Gastrocnemius medialis (tissue), 4 donors: ENCODE data around the gene PCBP1. TPM values are rescaled to one million over a fixed set of nuclear protein-coding genes. Genes with fewer than 3 reads are reported as not detected.
A peak's percentile ranks its signal among the peaks of the same experiment; 100 is the strongest.

Source experiments
- ATAC-seq, 2 donors: fragments of 150-250 bp; one replicate each; pipeline ENCODE4 v1.9.1; 2016
- DNase-seq, 2 donors: peaks; one replicate each; pipeline ENCODE4 v3.0.0-alpha.2; 2019
- H3K27ac ChIP-seq, 4 donors: fragments of 200-600 bp; sonication (generic); 1 replicate in 1 of 4; 2 replicates in 3 of 4; pipeline ENCODE4 v1.5.1; 2016 to 2018; ENCODE audit warnings: mild to moderate bottlenecking in 2 of 4, moderate library complexity in 1 of 4
- H3K27me3 ChIP-seq, 3 donors: fragments of 200-600 bp; sonication (generic) in 2 of 3; 1 replicate in 1 of 3; 2 replicates in 2 of 3; pipeline versions ENCODE4 v1.5.1 to v1.6.0; 2016 to 2019; ENCODE audit warnings: mild to moderate bottlenecking in 1 of 3, moderate library complexity in 1 of 3
- H3K36me3 ChIP-seq, 2 donors: fragments of 200-600 bp; sonication (generic) in 1 of 2; one replicate each; pipeline ENCODE4 v1.5.1; 2017 to 2018
- H3K4me1 ChIP-seq, 2 donors: fragments of 200-600 bp; sonication (generic) in 1 of 2; one replicate each; pipeline ENCODE4 v1.5.1; 2016 to 2017; ENCODE audit warnings: mild to moderate bottlenecking in 2 of 2
- H3K4me3 ChIP-seq, 4 donors: fragments of 200-600 bp; sonication (generic) in 3 of 4; 1 replicate in 1 of 4; 2 replicates in 3 of 4; pipeline ENCODE4 v1.5.1; 2016 to 2019; ENCODE audit warnings: mild to moderate bottlenecking in 2 of 4
- H3K9me3 ChIP-seq, 3 donors: fragments of 200-600 bp; sonication (generic) in 2 of 3; 1 replicate in 1 of 3; 2 replicates in 2 of 3; pipeline ENCODE4 v1.5.1; 2016 to 2019
- CTCF ChIP-seq, 5 experiments: fragments of 450-650 bp in 3 of 5; fragments of 200-600 bp in 2 of 5; sonication (generic) in 2 of 5; IDR thresholded peaks in 4 of 5; conservative IDR thresholded peaks in 1 of 5; 1 replicate in 4 of 5; 2 replicates in 1 of 5; pipeline ENCODE4 v1.5.1; 2016 to 2019; ENCODE audit warnings: antibody characterized with exemption in 5 of 5, mild to moderate bottlenecking in 3 of 5, moderate library complexity in 3 of 5
- POLR2A ChIP-seq, 2 donors: fragments of 450-650 bp; IDR thresholded peaks; one replicate each; pipeline ENCODE4 v1.6.1; 2017; ENCODE audit warnings: antibody characterized with exemption in 2 of 2, mild to moderate bottlenecking in 2 of 2, moderate library complexity in 2 of 2
- in situ Hi-C, 4 donors: fragments of 200-750 bp; cut with MboI; loops; one replicate each; pipeline versions ENCODE4 v1.15.0 to v1.8.0; 2017; ENCODE audit warnings: low sequenced_read_pairs in 4 of 4
- intact Hi-C: fragments of 100-400 bp; cut with DNase I; formaldehyde crosslinking; loops from one replicate; pipeline ENCODE4 v1.15.1; 2023; ENCODE audit warnings: low total_unique reads
- total RNA-seq, 4 donors: library from RNA; depleted of rRNA; stranded (reverse); fragments of >200 nt; gene quantifications; one replicate each; pipeline versions ENCODE4 v1.1.0 to v1.2.3, GENCODE V29; 2016

PCBP1 gene
- total RNA-seq, 4 donors from 2014 or later = 178 to 296 (median 262) TPM

GRCh38 chr2:70094171-70094977, 7.1 kb downstream of the PCBP1 start:
- in situ Hi-C loops = loop anchor here in 1 of 4 donors (5.0 kb wide), 1 partner anchor 43 kb away; no protein-coding TSS in a partner anchor
- TF ChIP-seq POLR2A (IDR thresholded peaks at IDR 0.05) = no peak
- TF ChIP-seq CTCF (IDR thresholded peaks at IDR 0.05 in 4 of 5, conservative IDR thresholded peaks at IDR 0.05 in 1 of 5) = no peak
- ATAC-seq = no peak
- no peak for DNase-seq
- Histone ChIP-seq H3K36me3 (no peaks in the 10 kb centered on the region), H3K27ac (peak overlapping the region; percentile 62 to 72 (median 67)), H3K27me3 (no peaks in the 10 kb centered on the region), H3K4me1 (peaks cover 15 to 17% of the 10 kb centered on the region in 2 donors), H3K9me3 (no peaks in the 10 kb centered on the region), H3K4me3 (no peak overlapping the region)
- intact Hi-C loops = no loop called here

- DNase-seq (peak in 1 of 2 donors; percentile 43), ATAC-seq (peak; percentile 45 to 57)
- Histone ChIP-seq H3K36me3 (no peaks in the 10 kb centered on the region), H3K27me3 (no peaks in the 10 kb centered on the region), H3K4me1 (peaks cover 8 to 13% of the 10 kb centered on the region in 2 donors), H3K27ac (peak overlapping the region; percentile 62 to 72 (median 67)), H3K9me3 (no peaks in the 10 kb centered on the region), H3K4me3 (no peak overlapping the region)
- intact Hi-C loops = no loop called here
- no peak for TF ChIP-seq CTCF (IDR thresholded peaks at IDR 0.05 in 4 of 5, conservative IDR thresholded peaks at IDR 0.05 in 1 of 5)
- TF ChIP-seq POLR2A (IDR thresholded peaks at IDR 0.05) = peak; percentile 17 to 27
- in situ Hi-C loops = loop anchor here in 1 of 4 donors (5.0 kb wide), 1 partner anchor 42 kb away; no protein-coding TSS in a partner anchor
Measured at GRCh38 chr2:70094978-70095719, 7.9 kb downstream of the PCBP1 start.

- Histone ChIP-seq H3K27me3 (no peaks in the 10 kb centered on the region), H3K4me1 (peaks cover 4 to 7% of the 10 kb centered on the region in 2 donors), H3K27ac (peak overlapping the region; percentile 62 to 72 (median 67)), H3K4me3 (no peak overlapping the region), H3K9me3 (no peaks in the 10 kb centered on the region), H3K36me3 (no peaks in the 10 kb centered on the region)
- TF ChIP-seq POLR2A (IDR thresholded peaks at IDR 0.05) = no peak
- no peak for TF ChIP-seq CTCF (IDR thresholded peaks at IDR 0.05 in 4 of 5, conservative IDR thresholded peaks at IDR 0.05 in 1 of 5)
- DNase-seq = no peak
- in situ Hi-C loops (no loop called here), intact Hi-C loops (no loop called here)
- no peak for ATAC-seq
Measured at GRCh38 chr2:70095720-70096670, 8.7 kb downstream of the PCBP1 start.

- ATAC-seq = no peak
- intact Hi-C loops = no loop called here
Measured at GRCh38 chr2:70098032-70098431, 10.8 kb downstream of the PCBP1 start.

More at GRCh38 chr2:70098032-70098431, 10.8 kb downstream of the PCBP1 start:
- no peak overlapping the region for H3K4me3 ChIP-seq
- in situ Hi-C loops = no loop called here
- TF ChIP-seq CTCF (IDR thresholded peaks at IDR 0.05 in 4 of 5, conservative IDR thresholded peaks at IDR 0.05 in 1 of 5) (no peak), POLR2A (IDR thresholded peaks at IDR 0.05) (no peak)
- peaks cover 4 to 7% of the 10 kb centered on the region in 2 donors for H3K4me1 ChIP-seq
- no peak overlapping the region for H3K27ac ChIP-seq
- H3K36me3 ChIP-seq = no peaks in the 10 kb centered on the region
- no peaks in the 10 kb centered on the region for H3K9me3 ChIP-seq
- no peak for DNase-seq
- no peaks in the 10 kb centered on the region for H3K27me3 ChIP-seq
